Panc1 (cell line): ENCODE data around the gene GLI1. TPM values are rescaled to one million over a fixed set of nuclear protein-coding genes. Genes with fewer than 3 reads are reported as not detected.

Experiments
- ATAC-seq: fragments of 200-7000 bp; cut with Tn5 transposase; 2 replicates; pipeline ENCODE4 v1.9.1; 2020; ENCODE audit warnings: mild to moderate bottlenecking, moderate library complexity
- BruUV-seq: library from RNA; stranded (reverse); fragments of 400-500 nt; replicated peaks from 2 replicates; lab custom pipeline; 2021; lab: Mats Ljungman, UMichigan
- CTCF ChIA-PET: fragments of 300-600 bp; sonication (Branson Sonifier 250); formaldehyde crosslinking; loops from one replicate; lab custom pipeline; 2022; ENCODE audit warnings: antibody characterized with exemption; lab: Charles Lee
- POLR2A ChIA-PET: fragments of 300-600 bp; sonication (Branson Sonifier 250); formaldehyde crosslinking; loops from one replicate; lab custom pipeline; 2022; ENCODE audit warnings: antibody characterized with exemption; lab: Charles Lee
- DNase-seq: peaks from one replicate; pipeline ENCODE4 v3.0.0-alpha.2; 2010; ENCODE audit warnings: low read depth, low spot score
- H3K27ac ChIP-seq: 2 replicates; pipeline ENCODE4 v1.5.1; 2011; ENCODE audit warnings: mild to moderate bottlenecking, low read length, inconsistent platforms
- H3K27me3 ChIP-seq: fragments of 200-500 bp; sonication (Bioruptor generic); 2 replicates; pipeline ENCODE4 v1.6.0; 2014; ENCODE audit warnings: low read length, inconsistent platforms; ENCODE audit not compliant: control insufficient read depth, insufficient read depth
- H3K36me3 ChIP-seq: fragments of 200-500 bp; sonication (Bioruptor generic); 2 replicates; pipeline ENCODE4 v1.5.1; 2014; ENCODE audit warnings: inconsistent platforms, mild to moderate bottlenecking, low read length, moderate library complexity; ENCODE audit not compliant: control insufficient read depth, insufficient read depth
- H3K4me1 ChIP-seq: 2 replicates; pipeline ENCODE4 v1.5.1; 2011; ENCODE audit warnings: inconsistent platforms, mild to moderate bottlenecking, low read length, moderate library complexity; ENCODE audit not compliant: control insufficient read depth, insufficient read depth
- H3K4me3 ChIP-seq, 2 experiments: 2 replicates each; pipeline ENCODE4 v1.5.1; 2011 to 2012; ENCODE audit warnings: low read depth in 2 of 2, low read length in 2 of 2, mild to moderate bottlenecking in 2 of 2, inconsistent platforms in 1 of 2, moderate library complexity in 1 of 2
- H3K9me3 ChIP-seq: fragments of 200-500 bp; sonication (Bioruptor generic); 2 replicates; pipeline ENCODE4 v1.5.1; 2014; ENCODE audit warnings: low read depth, mild to moderate bottlenecking, inconsistent platforms, low read length, moderate library complexity; ENCODE audit not compliant: control insufficient read depth, insufficient read depth
- CTCF ChIP-seq: fragments of 450-650 bp; IDR thresholded peaks from 2 replicates; pipeline ENCODE4 v1.5.1; 2017; ENCODE audit warnings: mild to moderate bottlenecking
- POLR2AphosphoS5 ChIP-seq: IDR thresholded peaks from 2 replicates; pipeline ENCODE4 v1.6.1; 2012; ENCODE audit warnings: mild to moderate bottlenecking, low read depth, low read length, moderate library complexity
- REST ChIP-seq, 2 experiments: IDR thresholded peaks; 2 replicates each; pipeline ENCODE4 v1.6.1; 2011 to 2012; ENCODE audit warnings: low read depth in 2 of 2, control low read depth in 1 of 2, low read length in 1 of 2, mild to moderate bottlenecking in 1 of 2, moderate library complexity in 1 of 2; ENCODE audit not compliant: insufficient read depth in 1 of 2
- SIN3A ChIP-seq: IDR thresholded peaks from 2 replicates; pipeline ENCODE4 v1.6.1; 2012; ENCODE audit warnings: low read depth, mild to moderate bottlenecking, low read length, moderate library complexity, borderline replicate concordance; ENCODE audit not compliant: insufficient read depth
- TCF7L2 ChIP-seq: IDR thresholded peaks from 2 replicates; pipeline ENCODE4 v1.6.1; 2011; ENCODE audit warnings: mild to moderate bottlenecking, low read depth, low read length, inconsistent platforms
- in situ Hi-C: cut with HindIII; loops from 2 replicates; pipeline ENCODE4 v1.10.0; 2016; ENCODE audit warnings: low sequenced_read_pairs, low pct_unique_long_range_greater_than_20kb
- intact Hi-C: fragments of 100-400 bp; cut with micrococcal nuclease; formaldehyde crosslinking; loops from one replicate; pipeline ENCODE4 v1.10.0; 2022; ENCODE audit not compliant: unreplicated experiment
- total RNA-seq: library from RNA; stranded (reverse); gene quantifications from one replicate; pipeline ENCODE4 v1.2.1, GENCODE V29; 2021; ENCODE audit not compliant: unreplicated experiment

Gene GLI1
- total RNA-seq, 1 experiment from 2014 or later: 6.5 TPM

- Histone ChIP-seq H3K4me3 (no peak overlapping the region), H3K36me3 (no peaks in the 10 kb centered on the region), H3K27ac (no peak overlapping the region), H3K9me3 (no peaks in the 10 kb centered on the region), H3K4me1 (peaks cover 9% of the 10 kb centered on the region), H3K27me3 (no peaks in the 10 kb centered on the region)
- ChIA-PET POLR2A (no interaction called here), CTCF (interaction anchor here (0.6 kb wide), 1 partner anchor 10 kb away, joined by 5 read pairs; no protein-coding TSS in a partner anchor)
- ATAC-seq (no peak), DNase-seq (no peak)
- BruUV-seq: no TSS peak
- intact Hi-C loops: no loop called here
- no peak for TF ChIP-seq TCF7L2
- TF ChIP-seq POLR2AphosphoS5: no peak
- no peak for TF ChIP-seq SIN3A
- no peak for TF ChIP-seq CTCF
- TF ChIP-seq REST (IDR thresholded peaks at IDR 0.05; ENCODE audit: insufficient read depth in 1 of 2, low read depth in 2 of 2, low read length in 1 of 2): no peak
- in situ Hi-C loops: no loop called here
These were observed 5.6 kb downstream of the GLI1 start for GRCh38 chr12:57465030-57465746.

GRCh38 chr12:57465747-57466505 is 6.3 kb downstream of the GLI1 start:
- BruUV-seq: no TSS peak
- Histone ChIP-seq H3K4me1 (peaks cover 1% of the 10 kb centered on the region), H3K36me3 (no peaks in the 10 kb centered on the region), H3K9me3 (no peaks in the 10 kb centered on the region), H3K27me3 (no peaks in the 10 kb centered on the region), H3K27ac (no peak overlapping the region), H3K4me3 (no peak overlapping the region)
- no peak for DNase-seq
- intact Hi-C loops (no loop called here), in situ Hi-C loops (no loop called here)
- TF ChIP-seq CTCF (no peak), SIN3A (no peak), REST (IDR thresholded peaks at IDR 0.05; ENCODE audit: insufficient read depth in 1 of 2, low read depth in 2 of 2, low read length in 1 of 2) (no peak), POLR2AphosphoS5 (no peak), TCF7L2 (no peak)
- POLR2A ChIA-PET: interaction anchor here (0.6 kb wide), 1 partner anchor 1504 kb away, joined by 10 read pairs; no protein-coding TSS in a partner anchor
- no peak for ATAC-seq
- CTCF ChIA-PET: interaction anchor here (0.6 to 0.9 kb wide), 2 partner anchors 10 to 13 kb away, joined by 3 to 5 read pairs; no protein-coding TSS in a partner anchor
